Upper lobe of left lung (tissue), 4 donors: ENCODE results near the gene ACE2.

Experiments used
- POLR2A ChIP-seq, 4 donors: fragments of 450-650 bp; IDR thresholded peaks; one replicate each; pipeline ENCODE4 v1.5.1; 2016 to 2017; ENCODE audit warnings: antibody characterized with exemption in 4 of 4, mild to moderate bottlenecking in 2 of 4
- TF ChIP-seq, protein P1 (sequence below), 6 experiments: fragments of 450-650 bp in 4 of 6; fragments of 200-600 bp in 2 of 6; sonication (generic) in 2 of 6; IDR thresholded peaks; one replicate each; pipeline ENCODE4 v1.5.1; 2016 to 2019; ENCODE audit warnings: antibody characterized with exemption in 6 of 6

GRCh38 chrX:15631637-15632036 is 30.9 kb upstream of the ACE2 start:
- TF ChIP-seq, protein P1, sequence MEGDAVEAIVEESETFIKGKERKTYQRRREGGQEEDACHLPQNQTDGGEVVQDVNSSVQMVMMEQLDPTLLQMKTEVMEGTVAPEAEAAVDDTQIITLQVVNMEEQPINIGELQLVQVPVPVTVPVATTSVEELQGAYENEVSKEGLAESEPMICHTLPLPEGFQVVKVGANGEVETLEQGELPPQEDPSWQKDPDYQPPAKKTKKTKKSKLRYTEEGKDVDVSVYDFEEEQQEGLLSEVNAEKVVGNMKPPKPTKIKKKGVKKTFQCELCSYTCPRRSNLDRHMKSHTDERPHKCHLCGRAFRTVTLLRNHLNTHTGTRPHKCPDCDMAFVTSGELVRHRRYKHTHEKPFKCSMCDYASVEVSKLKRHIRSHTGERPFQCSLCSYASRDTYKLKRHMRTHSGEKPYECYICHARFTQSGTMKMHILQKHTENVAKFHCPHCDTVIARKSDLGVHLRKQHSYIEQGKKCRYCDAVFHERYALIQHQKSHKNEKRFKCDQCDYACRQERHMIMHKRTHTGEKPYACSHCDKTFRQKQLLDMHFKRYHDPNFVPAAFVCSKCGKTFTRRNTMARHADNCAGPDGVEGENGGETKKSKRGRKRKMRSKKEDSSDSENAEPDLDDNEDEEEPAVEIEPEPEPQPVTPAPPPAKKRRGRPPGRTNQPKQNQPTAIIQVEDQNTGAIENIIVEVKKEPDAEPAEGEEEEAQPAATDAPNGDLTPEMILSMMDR (IDR thresholded peaks at IDR 0.05): no peak
- TF ChIP-seq POLR2A (IDR thresholded peaks at IDR 0.05): no peak
